SK-N-SH treated with all-trans-retinoic acid at 6 μM for 48 hours (cell line): ENCODE results near the gene VPS54.

ENCODE experiments used
- RARB ChIP-seq: fragments of 250-450 bp; sonication (Bioruptor Pico); IDR thresholded peaks from 2 replicates; pipeline ENCODE4 v1.8.0; 2021; ENCODE audit warnings: mild to moderate bottlenecking, moderate library complexity
- ZC3H10 ChIP-seq: fragments of 250-450 bp; sonication (Bioruptor Pico); IDR thresholded peaks from 2 replicates; pipeline ENCODE4 v1.5.1; 2021; ENCODE audit warnings: mild to moderate bottlenecking, moderate library complexity
- ZFP30 ChIP-seq: fragments of 450-650 bp; formaldehyde crosslinking; IDR thresholded peaks from 2 replicates; pipeline ENCODE4 v1.5.0; 2022; ENCODE audit warnings: mild to moderate bottlenecking, moderate library complexity
- TF ChIP-seq, protein P1 (sequence below): fragments of 250-450 bp; sonication (Bioruptor Pico); IDR thresholded peaks from 2 replicates; pipeline ENCODE4 v1.8.0; 2020; ENCODE audit warnings: mild to moderate bottlenecking, moderate library complexity, borderline replicate concordance
- TF ChIP-seq, protein P2 (sequence below): fragments of 250-450 bp; sonication (Bioruptor Pico); IDR thresholded peaks from 2 replicates; pipeline ENCODE4 v1.5.1; 2020; ENCODE audit warnings: low read depth, mild to moderate bottlenecking, moderate library complexity

DNA sequence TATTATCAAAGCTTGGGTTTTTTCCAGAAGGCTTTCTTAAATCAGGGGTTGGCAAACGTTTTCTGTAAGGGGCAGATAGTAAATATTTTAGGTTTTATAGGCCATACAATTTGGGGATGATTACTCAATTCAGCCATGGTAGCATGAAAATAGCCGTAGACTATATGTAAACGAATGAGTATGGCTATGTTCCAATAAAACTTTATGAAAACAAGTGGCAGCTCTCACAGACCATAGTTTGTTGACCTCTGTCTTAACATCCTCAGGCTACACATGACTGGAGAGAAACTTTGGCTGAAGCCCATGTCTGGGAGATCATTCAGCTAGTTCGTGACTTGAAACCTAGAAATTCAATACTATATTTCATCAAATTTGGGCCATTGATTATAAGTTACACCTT is 147.4 kb downstream of the VPS54 start:
- no peak for TF ChIP-seq RARB (CRISPR knock-in tag)
- TF ChIP-seq ZC3H10 (CRISPR knock-in tag) = no peak
- TF ChIP-seq ZFP30 = no peak
- TF ChIP-seq, protein P1, sequence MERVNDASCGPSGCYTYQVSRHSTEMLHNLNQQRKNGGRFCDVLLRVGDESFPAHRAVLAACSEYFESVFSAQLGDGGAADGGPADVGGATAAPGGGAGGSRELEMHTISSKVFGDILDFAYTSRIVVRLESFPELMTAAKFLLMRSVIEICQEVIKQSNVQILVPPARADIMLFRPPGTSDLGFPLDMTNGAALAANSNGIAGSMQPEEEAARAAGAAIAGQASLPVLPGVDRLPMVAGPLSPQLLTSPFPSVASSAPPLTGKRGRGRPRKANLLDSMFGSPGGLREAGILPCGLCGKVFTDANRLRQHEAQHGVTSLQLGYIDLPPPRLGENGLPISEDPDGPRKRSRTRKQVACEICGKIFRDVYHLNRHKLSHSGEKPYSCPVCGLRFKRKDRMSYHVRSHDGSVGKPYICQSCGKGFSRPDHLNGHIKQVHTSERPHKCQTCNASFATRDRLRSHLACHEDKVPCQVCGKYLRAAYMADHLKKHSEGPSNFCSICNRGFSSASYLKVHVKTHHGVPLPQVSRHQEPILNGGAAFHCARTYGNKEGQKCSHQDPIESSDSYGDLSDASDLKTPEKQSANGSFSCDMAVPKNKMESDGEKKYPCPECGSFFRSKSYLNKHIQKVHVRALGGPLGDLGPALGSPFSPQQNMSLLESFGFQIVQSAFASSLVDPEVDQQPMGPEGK (CRISPR knock-in tag) = no peak
- TF ChIP-seq, protein P2, sequence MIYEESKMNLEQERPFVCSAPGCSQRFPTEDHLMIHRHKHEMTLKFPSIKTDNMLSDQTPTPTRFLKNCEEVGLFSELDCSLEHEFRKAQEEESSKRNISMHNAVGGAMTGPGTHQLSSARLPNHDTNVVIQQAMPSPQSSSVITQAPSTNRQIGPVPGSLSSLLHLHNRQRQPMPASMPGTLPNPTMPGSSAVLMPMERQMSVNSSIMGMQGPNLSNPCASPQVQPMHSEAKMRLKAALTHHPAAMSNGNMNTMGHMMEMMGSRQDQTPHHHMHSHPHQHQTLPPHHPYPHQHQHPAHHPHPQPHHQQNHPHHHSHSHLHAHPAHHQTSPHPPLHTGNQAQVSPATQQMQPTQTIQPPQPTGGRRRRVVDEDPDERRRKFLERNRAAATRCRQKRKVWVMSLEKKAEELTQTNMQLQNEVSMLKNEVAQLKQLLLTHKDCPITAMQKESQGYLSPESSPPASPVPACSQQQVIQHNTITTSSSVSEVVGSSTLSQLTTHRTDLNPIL (CRISPR knock-in tag) = no peak
